HG03039 (cell line): Measurements from ENCODE around the gene SRM.
"Not testable (repeated sequence)": the region's sequence is repeated elsewhere in the genome, so short reads cannot be mapped to it uniquely, and the experiment has no call there.

ENCODE experiments used
- ATAC-seq: cut with Tn5 transposase; IDR thresholded peaks from one replicate; pipeline ENCODE4 v1.9.1; 2021; ENCODE audit warnings: mild to moderate bottlenecking, moderate library complexity; ENCODE audit not compliant: unreplicated experiment

Gene SRM

GRCh38 chr1:11065796-11066195 lies 6.0 kb upstream of the SRM start:
- no peak for ATAC-seq

GRCh38 chr1:11064942-11065341 lies 5.1 kb upstream of the SRM start:
- no peak for ATAC-seq

GRCh38 chr1:11063937-11064537 lies 4.2 kb upstream of the SRM start:
- not testable (repeated sequence) for ATAC-seq

- no peak for ATAC-seq
Observed at GRCh38 chr1:11062965-11063401, 3.2 kb upstream of the SRM start.

GRCh38 chr1:11061652-11062365 lies 2.0 kb upstream of the SRM start:
- ATAC-seq: no peak

- ATAC-seq: peak; percentile 14
Observed at GRCh38 chr1:11059155-11059967, 457 bp downstream of the SRM start.

- no peak for ATAC-seq
Observed at GRCh38 chr1:11058595-11059154, 1.1 kb downstream of the SRM start.

GRCh38 chr1:11058026-11058425 lies 1.8 kb downstream of the SRM start:
- no peak for ATAC-seq

GRCh38 chr1:11057477-11057876 lies 2.3 kb downstream of the SRM start:
- ATAC-seq: no peak

- no peak for ATAC-seq
Observed at GRCh38 chr1:11056504-11056903, 3.3 kb downstream of the SRM start.

- ATAC-seq: no peak
Observed at GRCh38 chr1:11055676-11056075, 4.1 kb downstream of the SRM start.

GRCh38 chr1:11054666-11055065 lies 5.2 kb downstream of the SRM start:
- no peak for ATAC-seq

- no peak for ATAC-seq
Observed at GRCh38 chr1:11054181-11054580, 5.6 kb downstream of the SRM start.

- no peak for ATAC-seq
Observed at GRCh38 chr1:11053758-11054137, 6.1 kb downstream of the SRM start.

GRCh38 chr1:11052839-11053757 lies 6.7 kb downstream of the SRM start:
- ATAC-seq: no peak

GRCh38 chr1:11051781-11052511 lies 7.9 kb downstream of the SRM start:
- no peak for ATAC-seq

GRCh38 chr1:11051121-11051520 lies 8.7 kb downstream of the SRM start:
- ATAC-seq: not testable (repeated sequence)

- ATAC-seq: no peak
Observed at GRCh38 chr1:11046625-11047365, 13.0 kb downstream of the SRM start, which contains the start of gene MASP2. TSS of gene MASP2 (minus strand) at chr1:11047239. CDS start at chr1:11047207, 32 bp downstream.

- no peak for ATAC-seq
Observed at GRCh38 chr1:11046270-11046566, 13.6 kb downstream of the SRM start.
